Suppressor macrophage (primary cell): ENCODE results near the gene NME9.

ENCODE experiments used
- DNase-seq, 4 experiments: peaks; one replicate each; pipeline ENCODE4 v3.0.0-alpha.2; 2020 to 2022

The NME9 gene

GRCh38 chr3:138271189-138271794, 58.4 kb downstream of the NME9 start:
- no peak for DNase-seq

GRCh38 chr3:138270245-138270644, 59.4 kb downstream of the NME9 start:
- no peak for DNase-seq

GRCh38 chr3:138267083-138267482, 62.6 kb downstream of the NME9 start:
- no peak for DNase-seq

- no peak for DNase-seq
These were observed 63.9 kb downstream of the NME9 start for GRCh38 chr3:138265745-138266144.

- no peak for DNase-seq
These were observed 66.5 kb downstream of the NME9 start for GRCh38 chr3:138263104-138263503.

- no peak for DNase-seq
These were observed 69.0 kb downstream of the NME9 start for GRCh38 chr3:138260611-138261010.

- no peak for DNase-seq
These were observed 70.5 kb downstream of the NME9 start for GRCh38 chr3:138259126-138259525.

GRCh38 chr3:138257986-138258385, 71.7 kb downstream of the NME9 start:
- DNase-seq, result no peak

GRCh38 chr3:138256022-138256421, 73.6 kb downstream of the NME9 start:
- no peak for DNase-seq

GRCh38 chr3:138254216-138254615, 75.4 kb downstream of the NME9 start:
- DNase-seq, result no peak

GRCh38 chr3:138253609-138254008, 76.0 kb downstream of the NME9 start:
- DNase-seq, result no peak
